Astrocyte of the spinal cord (primary cell): ENCODE data around the gene DISC1.

ENCODE experiments used
- DNase-seq: peaks from one replicate; pipeline ENCODE4 v3.0.0; 2011; ENCODE audit warnings: low read depth, low spot score
- H3K4me3 ChIP-seq: 2 replicates; pipeline ENCODE4 v1.5.1; 2011; ENCODE audit warnings: low read depth, mild to moderate bottlenecking, low read length, moderate library complexity
- in situ Hi-C: cut with HindIII; loops from 2 replicates; pipeline ENCODE4 v1.10.0; 2017; ENCODE audit warnings: low sequenced_read_pairs
- TF ChIP-seq, protein P1 (sequence below): IDR thresholded peaks from 2 replicates; pipeline ENCODE4 v1.5.1; 2012; ENCODE audit warnings: low read depth, mild to moderate bottlenecking, low read length, inconsistent platforms

Gene DISC1

DNA sequence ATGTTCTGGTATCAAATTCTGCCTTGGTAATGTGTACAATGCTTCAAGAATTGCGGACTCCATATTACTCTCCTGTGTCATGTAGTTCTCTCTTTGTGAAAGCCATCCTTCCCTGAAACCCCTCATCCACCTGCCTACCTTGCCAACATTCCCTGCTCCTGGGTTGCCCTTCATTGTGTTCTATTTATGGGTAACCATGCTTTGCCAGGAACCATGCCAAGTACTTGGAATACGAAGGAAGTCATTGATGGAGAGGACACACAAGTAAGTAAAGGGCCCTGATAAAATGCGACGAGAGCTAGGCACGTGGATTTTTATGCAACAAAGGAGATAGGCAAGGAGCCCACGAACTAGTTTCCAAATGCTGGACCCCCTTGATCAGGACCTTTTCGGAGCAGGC is 300.8 kb downstream of the DISC1 start:
- in situ Hi-C loops, result no loop called here
- DNase-seq, result no peak
- no peak overlapping the region for H3K4me3 ChIP-seq
- TF ChIP-seq, protein P1, sequence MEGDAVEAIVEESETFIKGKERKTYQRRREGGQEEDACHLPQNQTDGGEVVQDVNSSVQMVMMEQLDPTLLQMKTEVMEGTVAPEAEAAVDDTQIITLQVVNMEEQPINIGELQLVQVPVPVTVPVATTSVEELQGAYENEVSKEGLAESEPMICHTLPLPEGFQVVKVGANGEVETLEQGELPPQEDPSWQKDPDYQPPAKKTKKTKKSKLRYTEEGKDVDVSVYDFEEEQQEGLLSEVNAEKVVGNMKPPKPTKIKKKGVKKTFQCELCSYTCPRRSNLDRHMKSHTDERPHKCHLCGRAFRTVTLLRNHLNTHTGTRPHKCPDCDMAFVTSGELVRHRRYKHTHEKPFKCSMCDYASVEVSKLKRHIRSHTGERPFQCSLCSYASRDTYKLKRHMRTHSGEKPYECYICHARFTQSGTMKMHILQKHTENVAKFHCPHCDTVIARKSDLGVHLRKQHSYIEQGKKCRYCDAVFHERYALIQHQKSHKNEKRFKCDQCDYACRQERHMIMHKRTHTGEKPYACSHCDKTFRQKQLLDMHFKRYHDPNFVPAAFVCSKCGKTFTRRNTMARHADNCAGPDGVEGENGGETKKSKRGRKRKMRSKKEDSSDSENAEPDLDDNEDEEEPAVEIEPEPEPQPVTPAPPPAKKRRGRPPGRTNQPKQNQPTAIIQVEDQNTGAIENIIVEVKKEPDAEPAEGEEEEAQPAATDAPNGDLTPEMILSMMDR, result no peak

DNA sequence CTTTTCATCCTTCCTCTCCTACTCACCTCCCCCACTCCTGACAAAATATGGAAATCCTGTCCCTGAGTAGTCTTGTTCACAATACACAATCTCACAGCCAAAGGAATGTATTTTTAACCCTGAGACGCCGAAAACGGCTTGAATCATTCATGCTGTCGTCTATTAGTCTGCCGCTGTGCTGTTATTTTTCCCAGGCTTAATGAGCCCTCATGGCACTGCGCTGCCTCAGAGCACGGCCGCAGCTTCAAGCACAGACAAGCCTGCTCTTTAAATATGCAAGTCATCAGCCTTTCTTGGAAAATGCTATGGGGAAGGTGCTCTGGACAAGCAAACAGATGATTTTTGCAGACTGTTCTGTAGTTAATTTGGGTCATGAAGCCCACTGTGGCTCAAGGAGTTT is 302.7 kb downstream of the DISC1 start:
- in situ Hi-C loops, result no loop called here
- H3K4me3 ChIP-seq, result no peak overlapping the region
- peak; percentile 86 for DNase-seq
- TF ChIP-seq, protein P1, result no peak

GRCh38 chr1:231930257-231930947 is 303.8 kb downstream of the DISC1 start:
- in situ Hi-C loops, result no loop called here
- H3K4me3 ChIP-seq, result no peak overlapping the region
- no peak for DNase-seq
- TF ChIP-seq, protein P1, result no peak

GRCh38 chr1:231931146-231931545 is 304.6 kb downstream of the DISC1 start:
- H3K4me3 ChIP-seq, result no peak overlapping the region
- no peak for DNase-seq
- TF ChIP-seq, protein P1, result no peak
- in situ Hi-C loops, result no loop called here

GRCh38 chr1:231931846-231932454 is 305.4 kb downstream of the DISC1 start:
- in situ Hi-C loops, result no loop called here
- TF ChIP-seq, protein P1, result peak; percentile 62
- no peak for DNase-seq
- no peak overlapping the region for H3K4me3 ChIP-seq

GRCh38 chr1:231933711-231934626 is 307.4 kb downstream of the DISC1 start:
- TF ChIP-seq, protein P1, result no peak
- in situ Hi-C loops, result no loop called here
- H3K4me3 ChIP-seq, result no peak overlapping the region
- no peak for DNase-seq
